Thoracic aorta (tissue), 2 donors: ENCODE results near the gene ACR. TPM values are rescaled to one million over a fixed set of nuclear protein-coding genes. Genes with fewer than 3 reads are reported as not detected.

Experiments
- ATAC-seq: fragments of 150-250 bp; one replicate; pipeline ENCODE4 v1.8.0; 2017; ENCODE audit warnings: low read depth; ENCODE audit not compliant: insufficient number of reproducible peaks, low FRiP score
- DNase-seq: peaks from one replicate; pipeline ENCODE4 v3.0.0-alpha.2; 2020; ENCODE audit warnings: low spot score
- H3K27ac ChIP-seq, 2 donors: fragments of 200-600 bp; sonication (generic); 1 replicate in 1 of 2; 2 replicates in 1 of 2; pipeline ENCODE4 v1.5.1; 2016; ENCODE audit warnings: mild to moderate bottlenecking in 2 of 2, moderate library complexity in 2 of 2
- H3K27me3 ChIP-seq: fragments of 200-600 bp; sonication (generic); replicated peaks from 2 replicates; pipeline ENCODE4 v1.6.0; 2016; ENCODE audit warnings: mild to moderate bottlenecking; ENCODE audit not compliant: insufficient read depth
- H3K36me3 ChIP-seq: fragments of 200-600 bp; sonication (generic); one replicate; pipeline ENCODE4 v1.5.1; 2016
- H3K4me1 ChIP-seq, 2 donors: fragments of 200-600 bp; sonication (generic); 1 replicate in 1 of 2; 2 replicates in 1 of 2; pipeline versions ENCODE4 v1.5.1 to v1.6.0; 2016; ENCODE audit warnings: low read depth in 2 of 2, mild to moderate bottlenecking in 1 of 2; ENCODE audit not compliant: control insufficient read depth in 1 of 2
- H3K4me3 ChIP-seq: fragments of 200-600 bp; sonication (generic); 2 replicates; pipeline ENCODE4 v1.5.1; 2016; ENCODE audit warnings: mild to moderate bottlenecking
- H3K9me3 ChIP-seq: fragments of 200-600 bp; sonication (generic); 2 replicates; pipeline ENCODE4 v1.5.1; 2016
- CTCF ChIP-seq: fragments of 200-600 bp; sonication (generic); IDR thresholded peaks from one replicate; pipeline ENCODE4 v1.5.1; 2019; ENCODE audit warnings: antibody characterized with exemption
- total RNA-seq, 2 donors: library from RNA; depleted of rRNA; stranded (reverse); fragments of >200 nt; gene quantifications; one replicate each; pipeline versions ENCODE4 v1.1.0 to v1.2.3, GENCODE V29; 2016

Gene ACR
- total RNA-seq, 2 donors from 2014 or later, result not detected

- H3K36me3 ChIP-seq, result no peaks in the 10 kb centered on the region
Observed at GRCh38 chr22:50708474-50708873, 29.5 kb upstream of the ACR start.

GRCh38 chr22:50708996-50709395 is 29.0 kb upstream of the ACR start:
- Histone ChIP-seq H3K36me3 (no peaks in the 10 kb centered on the region), H3K4me3 (no peak overlapping the region), H3K9me3 (no peaks in the 10 kb centered on the region), H3K27me3 (no peaks in the 10 kb centered on the region), H3K27ac (no peak overlapping the region), H3K4me1 (no peaks in the 10 kb centered on the region)
- no peak for TF ChIP-seq CTCF
- no peak for ATAC-seq
- DNase-seq, result no peak

More at GRCh38 chr22:50708474-50708873, 29.5 kb upstream of the ACR start:
- H3K27me3 ChIP-seq, result no peaks in the 10 kb centered on the region
- TF ChIP-seq CTCF, result no peak
- H3K4me3 ChIP-seq, result no peak overlapping the region
- no peak overlapping the region for H3K27ac ChIP-seq
- no peak for ATAC-seq
- H3K9me3 ChIP-seq, result no peaks in the 10 kb centered on the region
- H3K4me1 ChIP-seq, result no peaks in the 10 kb centered on the region
- no peak for DNase-seq

DNA sequence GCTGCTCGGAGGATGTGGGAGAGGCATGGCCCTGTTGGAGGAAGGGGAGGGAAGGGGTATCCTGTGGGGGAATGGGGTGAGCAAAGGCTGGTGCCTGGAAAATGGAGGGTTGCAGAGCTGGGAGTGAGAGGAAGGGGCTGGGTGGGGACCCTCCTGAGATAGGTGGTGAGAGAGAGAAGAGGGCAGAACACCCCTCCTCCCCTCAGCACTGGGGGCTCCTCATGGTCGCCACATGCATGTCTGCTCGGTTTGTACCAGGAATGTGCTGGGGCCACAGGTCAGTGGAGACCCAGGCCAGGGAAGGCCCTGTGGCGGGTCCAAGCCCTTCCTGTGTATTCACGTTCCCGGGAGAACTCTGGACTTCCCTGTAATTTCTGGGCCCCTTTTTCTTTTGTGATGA is 27.8 kb upstream of the ACR start:
- TF ChIP-seq CTCF, result no peak
- no peak overlapping the region for H3K27ac ChIP-seq
- no peaks in the 10 kb centered on the region for H3K4me1 ChIP-seq
- H3K9me3 ChIP-seq, result no peaks in the 10 kb centered on the region
- H3K4me3 ChIP-seq, result no peak overlapping the region
- DNase-seq, result no peak
- H3K36me3 ChIP-seq, result no peaks in the 10 kb centered on the region
- ATAC-seq, result no peak
- H3K27me3 ChIP-seq, result no peaks in the 10 kb centered on the region

GRCh38 chr22:50710886-50711285 is 27.1 kb upstream of the ACR start:
- H3K4me1 ChIP-seq, result no peaks in the 10 kb centered on the region
- ATAC-seq (no peak), DNase-seq (no peak)
- no peaks in the 10 kb centered on the region for H3K9me3 ChIP-seq
- no peak overlapping the region for H3K27ac ChIP-seq
- H3K4me3 ChIP-seq, result no peak overlapping the region
- no peaks in the 10 kb centered on the region for H3K27me3 ChIP-seq
- no peak for TF ChIP-seq CTCF
- no peaks in the 10 kb centered on the region for H3K36me3 ChIP-seq

- DNase-seq (no peak), ATAC-seq (no peak)
- Histone ChIP-seq H3K27me3 (no peaks in the 10 kb centered on the region), H3K9me3 (no peaks in the 10 kb centered on the region), H3K27ac (no peak overlapping the region), H3K4me3 (no peak overlapping the region), H3K4me1 (no peaks in the 10 kb centered on the region), H3K36me3 (no peaks in the 10 kb centered on the region)
- no peak for TF ChIP-seq CTCF
Observed at GRCh38 chr22:50711446-50712340, 26.3 kb upstream of the ACR start.
